Activated CD4-positive, alpha-beta memory T cell treated with anti-CD3 and anti-CD28 coated beads, Interleukin-2, amount 10 ng/mL, durations not matched to agents 7 days and 5 days (primary cell): Measurements from ENCODE around the gene SLC16A12. TPM values are rescaled to one million over a fixed set of nuclear protein-coding genes. Genes with fewer than 3 reads are reported as not detected.

ENCODE experiments used
- CTCF ChIA-PET: fragments of 350-600 bp; sonication (Branson Sonifier 250); formaldehyde crosslinking; loops from one replicate; lab custom pipeline; 2021; ENCODE audit warnings: antibody characterized with exemption, inconsistent platforms; lab: Charles Lee
- POLR2A ChIA-PET: fragments of 350-600 bp; sonication (Branson Sonifier 250); formaldehyde crosslinking; loops from one replicate; lab custom pipeline; 2021; ENCODE audit warnings: antibody characterized with exemption; lab: Charles Lee
- DNase-seq: peaks from one replicate; pipeline ENCODE4 v3.0.0-alpha.2; 2020
- H3K27ac Mint-ChIP-seq: one replicate; pipeline ENCODE4 v1.8.0; 2021; ENCODE audit warnings: mild to moderate bottlenecking, mixed read lengths
- H3K27me3 Mint-ChIP-seq: one replicate; pipeline ENCODE4 v1.8.0; 2021; ENCODE audit warnings: mixed read lengths
- H3K36me3 Mint-ChIP-seq: one replicate; pipeline ENCODE4 v1.8.0; 2021; ENCODE audit warnings: low read depth, mixed read lengths
- H3K4me1 Mint-ChIP-seq: one replicate; pipeline ENCODE4 v1.8.0; 2021; ENCODE audit warnings: mixed read lengths
- H3K4me3 Mint-ChIP-seq: one replicate; pipeline ENCODE4 v1.8.0; 2021; ENCODE audit warnings: mild to moderate bottlenecking, mixed read lengths
- H3K9me3 Mint-ChIP-seq: one replicate; pipeline ENCODE4 v1.8.0; 2021; ENCODE audit warnings: mixed read lengths
- total RNA-seq, 2 experiments: library from RNA; stranded (reverse); gene quantifications; one replicate each; pipeline ENCODE4 v1.2.3, GENCODE V29; 2021

The SLC16A12 gene
- total RNA-seq, 2 experiments from 2014 or later: not detected

- no peak overlapping the region for H3K4me3 Mint-ChIP-seq
- H3K36me3 Mint-ChIP-seq: no peaks in the 10 kb centered on the region
- CTCF ChIA-PET: no interaction called here
- H3K27ac Mint-ChIP-seq: no peak overlapping the region
- POLR2A ChIA-PET: no interaction called here
- peaks cover 16% of the 10 kb centered on the region for H3K27me3 Mint-ChIP-seq
- no peaks in the 10 kb centered on the region for H3K4me1 Mint-ChIP-seq
- no peaks in the 10 kb centered on the region for H3K9me3 Mint-ChIP-seq
- no peak for DNase-seq
Measured at GRCh38 chr10:89491932-89492331, 43.5 kb downstream of the SLC16A12 start.

GRCh38 chr10:89490596-89491335 lies 44.6 kb downstream of the SLC16A12 start:
- Mint-ChIP-seq H3K9me3 (no peaks in the 10 kb centered on the region), H3K4me1 (no peaks in the 10 kb centered on the region), H3K4me3 (no peak overlapping the region), H3K27me3 (peaks cover 13% of the 10 kb centered on the region), H3K27ac (no peak overlapping the region), H3K36me3 (no peaks in the 10 kb centered on the region)
- POLR2A ChIA-PET: no interaction called here
- no peak for DNase-seq
- CTCF ChIA-PET: no interaction called here

GRCh38 chr10:89482256-89482655 lies 53.1 kb downstream of the SLC16A12 start:
- CTCF ChIA-PET: no interaction called here
- no peaks in the 10 kb centered on the region for H3K9me3 Mint-ChIP-seq
- POLR2A ChIA-PET: interaction anchor here (0.6 kb wide), 1 partner anchor 50 kb away, joined by 3 read pairs; no protein-coding TSS in a partner anchor

GRCh38 chr10:89481662-89482061 lies 53.7 kb downstream of the SLC16A12 start:
- no peaks in the 10 kb centered on the region for H3K9me3 Mint-ChIP-seq
- POLR2A ChIA-PET: no interaction called here
- no peak overlapping the region for H3K27ac Mint-ChIP-seq
- H3K36me3 Mint-ChIP-seq: no peaks in the 10 kb centered on the region
- H3K4me1 Mint-ChIP-seq: no peaks in the 10 kb centered on the region
- CTCF ChIA-PET: no interaction called here
- H3K4me3 Mint-ChIP-seq: no peak overlapping the region
- DNase-seq: no peak
- peaks cover 16% of the 10 kb centered on the region for H3K27me3 Mint-ChIP-seq

More at GRCh38 chr10:89482256-89482655, 53.1 kb downstream of the SLC16A12 start:
- H3K27me3 Mint-ChIP-seq: peaks cover 20% of the 10 kb centered on the region
- H3K36me3 Mint-ChIP-seq: no peaks in the 10 kb centered on the region
- H3K4me3 Mint-ChIP-seq: no peak overlapping the region
- H3K4me1 Mint-ChIP-seq: no peaks in the 10 kb centered on the region
- H3K27ac Mint-ChIP-seq: no peak overlapping the region
- no peak for DNase-seq

GRCh38 chr10:89479771-89480446 lies 55.5 kb downstream of the SLC16A12 start:
- no peak for DNase-seq
- Mint-ChIP-seq H3K4me3 (no peak overlapping the region), H3K27me3 (peaks cover 11% of the 10 kb centered on the region), H3K4me1 (no peaks in the 10 kb centered on the region), H3K27ac (no peak overlapping the region), H3K36me3 (no peaks in the 10 kb centered on the region), H3K9me3 (no peaks in the 10 kb centered on the region)
- POLR2A ChIA-PET: no interaction called here
- CTCF ChIA-PET: no interaction called here

- no peaks in the 10 kb centered on the region for H3K9me3 Mint-ChIP-seq
- no peaks in the 10 kb centered on the region for H3K36me3 Mint-ChIP-seq
- POLR2A ChIA-PET: no interaction called here
- no peak for DNase-seq
- no peak overlapping the region for H3K27ac Mint-ChIP-seq
- H3K4me1 Mint-ChIP-seq: no peaks in the 10 kb centered on the region
- H3K27me3 Mint-ChIP-seq: peaks cover 14% of the 10 kb centered on the region
- CTCF ChIA-PET: no interaction called here
- H3K4me3 Mint-ChIP-seq: no peak overlapping the region
Measured at GRCh38 chr10:89478739-89479654, 56.4 kb downstream of the SLC16A12 start.

- Mint-ChIP-seq H3K4me1 (no peaks in the 10 kb centered on the region), H3K9me3 (no peaks in the 10 kb centered on the region), H3K27ac (no peak overlapping the region), H3K27me3 (peaks cover 15% of the 10 kb centered on the region), H3K36me3 (no peaks in the 10 kb centered on the region), H3K4me3 (no peak overlapping the region)
- no peak for DNase-seq
- POLR2A ChIA-PET: no interaction called here
- CTCF ChIA-PET: no interaction called here
Measured at GRCh38 chr10:89478085-89478738, 57.2 kb downstream of the SLC16A12 start.

GRCh38 chr10:89476150-89476549 lies 59.2 kb downstream of the SLC16A12 start:
- Mint-ChIP-seq H3K36me3 (no peaks in the 10 kb centered on the region), H3K9me3 (no peaks in the 10 kb centered on the region)

GRCh38 chr10:89475591-89475998 lies 59.8 kb downstream of the SLC16A12 start:
- ChIA-PET POLR2A (no interaction called here), CTCF (no interaction called here)
- Mint-ChIP-seq H3K36me3 (no peaks in the 10 kb centered on the region), H3K4me3 (no peak overlapping the region), H3K4me1 (peaks cover 3% of the 10 kb centered on the region), H3K9me3 (no peaks in the 10 kb centered on the region), H3K27me3 (peaks cover 11% of the 10 kb centered on the region), H3K27ac (no peak overlapping the region)
- no peak for DNase-seq

More at GRCh38 chr10:89476150-89476549, 59.2 kb downstream of the SLC16A12 start:
- peaks cover 13% of the 10 kb centered on the region for H3K27me3 Mint-ChIP-seq
- no peak overlapping the region for H3K4me3 Mint-ChIP-seq
- ChIA-PET CTCF (no interaction called here), POLR2A (no interaction called here)
- no peak overlapping the region for H3K27ac Mint-ChIP-seq
- no peak for DNase-seq
- H3K4me1 Mint-ChIP-seq: no peaks in the 10 kb centered on the region

- Mint-ChIP-seq H3K27me3 (peaks cover 11% of the 10 kb centered on the region), H3K4me1 (peaks cover 6% of the 10 kb centered on the region), H3K4me3 (no peak overlapping the region), H3K36me3 (no peaks in the 10 kb centered on the region), H3K9me3 (no peaks in the 10 kb centered on the region), H3K27ac (no peak overlapping the region)
- DNase-seq: no peak
- ChIA-PET CTCF (no interaction called here), POLR2A (no interaction called here)
Measured at GRCh38 chr10:89475125-89475524, 60.3 kb downstream of the SLC16A12 start.

- Mint-ChIP-seq H3K4me1 (peaks cover 6% of the 10 kb centered on the region), H3K27me3 (peaks cover 14% of the 10 kb centered on the region), H3K4me3 (no peak overlapping the region), H3K36me3 (no peaks in the 10 kb centered on the region), H3K9me3 (no peaks in the 10 kb centered on the region), H3K27ac (no peak overlapping the region)
- ChIA-PET CTCF (no interaction called here), POLR2A (no interaction called here)
- no peak for DNase-seq
Measured at GRCh38 chr10:89474452-89474851, 60.9 kb downstream of the SLC16A12 start.

- H3K36me3 Mint-ChIP-seq: no peaks in the 10 kb centered on the region
- H3K27ac Mint-ChIP-seq: no peak overlapping the region
- H3K27me3 Mint-ChIP-seq: peaks cover 17% of the 10 kb centered on the region
- no peak overlapping the region for H3K4me3 Mint-ChIP-seq
- CTCF ChIA-PET: no interaction called here
- POLR2A ChIA-PET: no interaction called here
- no peak for DNase-seq
- peaks cover 6% of the 10 kb centered on the region for H3K4me1 Mint-ChIP-seq
- H3K9me3 Mint-ChIP-seq: no peaks in the 10 kb centered on the region
Measured at GRCh38 chr10:89471110-89471809, 64.1 kb downstream of the SLC16A12 start.
